DMS 273 (cell line): ENCODE data around the gene TENM3.

Source experiments
- DNase-seq: peaks from one replicate; lab custom pipeline; 2025; ENCODE audit not compliant: unreplicated experiment; lab: John Stamatoyannopoulos, UW

TENM3 gene

DNA sequence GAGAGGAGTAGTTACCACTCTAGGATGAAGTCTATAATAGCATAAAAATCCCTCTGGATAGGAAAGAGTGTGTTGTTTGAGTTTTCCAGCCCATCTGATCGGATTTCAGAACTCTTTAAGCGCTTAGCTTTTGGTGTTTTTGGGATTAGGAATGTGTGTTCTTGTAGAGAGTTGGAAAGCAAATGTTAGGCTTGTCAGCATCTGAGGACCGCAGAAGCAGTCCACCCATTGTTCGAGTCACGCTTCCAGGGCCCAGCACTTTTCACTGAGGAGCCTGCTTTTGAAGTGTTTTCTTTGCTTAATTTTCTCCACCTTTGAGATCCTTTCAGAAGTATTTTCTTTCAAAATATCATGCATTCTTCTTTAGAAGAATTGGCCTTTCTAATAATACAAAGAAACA is 306.2 kb downstream of the TENM3 start:
- DNase-seq: no peak

- no peak for DNase-seq
These were observed 309.7 kb downstream of the TENM3 start for GRCh38 chr4:182552948-182553347.

- DNase-seq: peak; percentile 13
These were observed 310.5 kb downstream of the TENM3 start for GRCh38 chr4:182553653-182554052.

GRCh38 chr4:182554736-182555135 is 311.5 kb downstream of the TENM3 start:
- DNase-seq: no peak

DNA sequence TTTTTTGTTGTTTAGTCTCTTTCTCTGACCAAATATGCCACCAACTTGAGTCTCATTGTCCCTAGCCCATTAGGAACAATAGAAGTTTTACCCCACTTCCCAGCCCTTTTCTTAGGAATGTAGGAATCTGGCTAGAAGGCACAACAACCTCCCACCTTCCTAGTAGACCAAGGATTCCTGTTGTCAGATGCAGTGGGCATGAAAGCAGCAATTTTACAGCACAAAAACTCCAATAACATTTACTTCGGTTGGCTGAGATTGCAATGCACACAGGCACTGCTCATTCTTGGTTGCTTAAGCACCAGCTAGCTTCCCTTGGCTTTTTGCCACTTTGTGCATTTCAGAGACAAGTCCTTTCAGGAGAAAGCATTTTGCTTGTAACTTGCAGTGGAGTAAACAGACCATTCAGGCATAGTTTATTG is 312.8 kb downstream of the TENM3 start:
- DNase-seq: peak; percentile 62

DNA sequence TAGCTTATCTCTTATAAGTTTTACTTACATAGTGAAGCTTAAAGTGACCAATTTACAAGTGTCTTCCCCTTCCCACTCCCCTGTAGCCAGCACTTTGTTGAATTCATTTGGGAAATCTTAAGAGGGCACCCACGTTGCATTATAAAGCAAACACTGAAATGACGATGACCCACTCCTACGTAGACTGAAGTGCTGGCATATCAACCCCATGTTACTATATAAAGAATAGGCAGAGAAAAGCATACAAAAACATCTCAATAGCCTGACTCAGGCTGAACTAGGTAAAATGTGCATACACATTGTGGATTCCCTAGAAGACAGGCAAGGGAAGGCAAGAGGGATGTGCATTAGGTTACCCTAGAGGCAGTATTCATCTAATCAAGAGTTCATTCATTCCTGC is 313.4 kb downstream of the TENM3 start:
- peak; percentile 5 for DNase-seq

- DNase-seq: peak; percentile 28
These were observed 317.2 kb downstream of the TENM3 start for GRCh38 chr4:182560358-182560757.

DNA sequence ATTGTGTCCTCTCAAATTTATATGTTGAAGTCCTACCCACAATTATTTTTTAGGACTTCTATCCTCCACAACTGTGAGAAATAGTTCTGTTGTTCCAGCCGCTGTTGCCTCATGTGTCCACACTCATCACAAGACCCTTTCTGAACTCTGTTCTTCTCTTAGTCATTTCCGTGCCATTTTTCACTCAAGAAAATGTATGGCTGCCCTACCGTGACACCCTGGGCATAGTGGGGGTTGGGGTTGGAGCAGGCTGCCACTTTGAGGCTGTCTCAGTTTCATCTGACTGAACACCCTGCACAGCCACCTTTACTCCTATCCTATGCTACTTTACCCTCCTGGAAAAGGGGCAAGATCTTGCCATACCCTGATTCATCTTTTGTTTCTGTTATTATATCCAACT is 319.1 kb downstream of the TENM3 start:
- DNase-seq: no peak

GRCh38 chr4:182564724-182565369 is 321.6 kb downstream of the TENM3 start:
- DNase-seq: no peak

DNA sequence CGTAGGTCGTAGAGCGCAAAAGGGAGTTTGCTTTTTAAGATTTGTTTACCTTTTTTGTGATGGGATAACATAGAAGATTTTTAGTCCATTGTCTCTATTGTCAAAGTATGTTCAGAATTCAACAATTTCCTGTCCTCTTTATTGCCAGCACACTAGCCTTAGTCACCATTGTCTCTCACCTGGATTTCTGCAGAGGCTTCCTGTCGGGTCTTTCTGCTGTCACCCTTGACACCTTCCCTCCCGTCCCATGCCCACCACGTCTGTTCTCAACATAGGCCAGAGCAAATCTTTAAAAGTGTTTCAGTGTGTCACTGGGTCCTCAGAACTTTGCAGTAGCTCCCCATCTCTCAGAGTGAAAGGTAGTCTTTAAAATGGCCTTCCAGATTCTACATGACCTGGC is 323.9 kb downstream of the TENM3 start:
- no peak for DNase-seq

DNA sequence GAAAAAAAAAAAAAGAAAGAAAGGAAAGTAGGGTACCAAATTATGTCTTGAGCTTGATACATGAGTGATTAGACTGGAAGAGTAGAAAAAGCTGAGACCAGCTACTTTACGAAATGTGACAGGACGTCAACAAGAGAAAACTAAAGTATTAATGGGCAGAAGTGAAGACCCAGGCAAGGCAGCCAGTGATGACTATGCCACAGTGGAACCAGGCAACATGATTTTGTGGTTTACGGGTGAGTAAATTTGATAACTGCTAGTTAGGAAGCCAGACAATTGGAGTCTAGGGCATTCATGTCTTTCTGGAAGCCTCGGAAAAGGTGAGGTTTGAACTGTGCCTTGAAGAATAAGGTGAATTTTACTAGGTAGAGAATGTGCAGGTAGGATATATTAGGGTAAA is 326.4 kb downstream of the TENM3 start:
- no peak for DNase-seq

DNA sequence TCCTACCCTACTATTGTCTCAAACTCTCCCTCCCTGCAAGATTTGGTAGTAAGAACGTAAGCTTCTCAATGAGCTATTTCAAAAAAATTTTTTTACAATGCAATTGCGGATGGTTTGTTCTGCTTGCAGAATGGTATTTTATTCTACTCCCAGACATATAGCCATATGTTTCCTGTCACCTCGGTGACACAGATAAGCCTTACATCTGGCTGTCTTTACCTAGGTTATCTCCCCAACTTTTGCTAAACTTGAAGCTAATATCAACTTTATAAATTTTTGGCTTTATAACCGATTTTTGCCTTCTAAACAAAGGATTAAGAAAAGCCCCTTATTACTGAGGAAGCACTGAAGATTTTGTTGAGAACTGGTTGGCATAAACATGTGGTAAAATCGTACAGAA is 331.5 kb downstream of the TENM3 start:
- no peak for DNase-seq

GRCh38 chr4:182575225-182575624 is 332.0 kb downstream of the TENM3 start:
- DNase-seq: peak; percentile 23

- DNase-seq: no peak
These were observed 333.5 kb downstream of the TENM3 start for GRCh38 chr4:182576601-182577289.

- no peak for DNase-seq
These were observed 334.2 kb downstream of the TENM3 start for GRCh38 chr4:182577411-182577810.

DNA sequence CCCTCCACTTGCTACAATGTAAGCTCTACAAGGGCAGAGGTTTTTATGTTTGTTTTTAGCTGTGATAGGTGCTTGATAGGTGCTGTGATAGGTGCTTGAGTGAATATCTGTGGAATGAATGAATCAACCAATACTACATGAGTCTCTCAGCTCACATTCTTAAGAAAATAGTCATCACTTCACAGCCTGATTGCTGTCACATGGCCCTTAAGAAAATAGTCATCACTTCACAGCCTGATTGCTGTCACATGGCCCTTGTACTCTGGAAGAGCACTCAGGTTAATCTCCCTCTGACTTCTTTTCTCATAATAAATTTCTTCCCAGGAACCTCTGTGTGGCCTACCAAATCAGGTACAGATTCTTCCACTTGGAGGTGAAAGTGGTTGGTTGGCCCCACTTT is 335.2 kb downstream of the TENM3 start:
- DNase-seq: no peak

GRCh38 chr4:182582245-182582644 is 339.0 kb downstream of the TENM3 start:
- DNase-seq: no peak

GRCh38 chr4:182583703-182584415 is 340.7 kb downstream of the TENM3 start:
- no peak for DNase-seq

- DNase-seq: peak; percentile 9
These were observed 342.1 kb downstream of the TENM3 start for GRCh38 chr4:182585321-182585720.

- no peak for DNase-seq
These were observed 345.9 kb downstream of the TENM3 start for GRCh38 chr4:182589100-182589499.

DNA sequence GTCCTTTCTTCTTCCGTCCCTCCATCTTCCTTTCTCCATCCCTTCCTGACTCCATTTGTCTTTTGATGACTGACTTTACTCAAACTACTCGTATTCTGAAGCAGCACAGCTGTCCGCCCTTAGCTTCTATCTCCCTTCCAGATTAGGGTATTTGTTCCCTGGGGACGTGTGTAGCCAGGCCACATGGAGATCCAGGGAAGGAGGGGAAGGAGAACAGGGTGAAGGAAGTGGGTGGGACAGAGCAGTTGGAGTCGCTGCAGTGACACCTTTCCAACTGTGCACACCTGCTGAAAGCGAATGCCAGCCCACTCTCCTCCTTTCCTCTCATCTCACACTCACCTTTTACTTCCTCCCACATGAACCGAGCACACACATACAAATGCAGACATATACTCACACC is 350.2 kb downstream of the TENM3 start:
- DNase-seq: peak; percentile 19

DNA sequence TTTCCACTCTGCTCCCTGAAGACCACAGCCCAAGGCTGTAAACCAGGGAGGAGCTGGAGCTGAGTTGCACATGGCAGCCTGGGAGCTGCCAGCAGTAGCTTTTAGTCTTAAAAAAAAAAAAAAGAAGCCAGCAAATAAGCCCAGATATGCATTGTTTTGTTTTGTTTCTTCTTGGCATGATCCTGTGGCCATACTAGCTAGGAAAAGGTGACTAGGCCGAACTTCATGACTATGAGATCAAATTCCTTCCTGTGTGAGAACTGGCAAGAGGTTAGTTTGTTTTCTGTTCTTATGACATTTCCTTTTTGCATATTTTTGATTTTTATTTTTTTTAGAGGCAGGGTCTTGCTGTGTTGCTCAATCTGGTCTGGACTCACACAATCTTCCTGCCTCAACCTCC is 350.7 kb downstream of the TENM3 start:
- DNase-seq: no peak
